Activated CD4-positive, alpha-beta T cell treated with anti-CD3 and anti-CD28 coated beads, Interleukin-2, amount 50 U/mL, for 16 hours (primary cell): ENCODE data around the gene S1PR5.

Experiments used
- DNase-seq: peaks from one replicate; pipeline ENCODE4 v3.0.0-alpha.2; 2020

The S1PR5 gene

GRCh38 chr19:10514211-10515145 lies 2.8 kb downstream of the S1PR5 start:
- peak; percentile 34 for DNase-seq

GRCh38 chr19:10513223-10513622 lies 4.0 kb downstream of the S1PR5 start:
- DNase-seq, result no peak

GRCh38 chr19:10510301-10510802 lies 6.9 kb downstream of the S1PR5 start:
- peak; percentile 55 for DNase-seq

GRCh38 chr19:10508707-10509106 lies 8.5 kb downstream of the S1PR5 start:
- peak; percentile 45 for DNase-seq

GRCh38 chr19:10508036-10508435 lies 9.2 kb downstream of the S1PR5 start:
- no peak for DNase-seq

- peak; percentile 86 for DNase-seq
Observed at GRCh38 chr19:10505583-10506229, 11.5 kb downstream of the S1PR5 start.

- DNase-seq, result peak; percentile 44
Observed at GRCh38 chr19:10503002-10503789, 14.1 kb downstream of the S1PR5 start, which contains the start of gene KEAP1. Gene KEAP1 (minus strand): TSS chr19:10503356. CDS start chr19:10500033, 3,323 bp downstream.

- DNase-seq, result peak; percentile 96
Observed at GRCh38 chr19:10502524-10503001, 14.7 kb downstream of the S1PR5 start.

- peak; percentile 57 for DNase-seq
Observed at GRCh38 chr19:10501971-10502523, 15.2 kb downstream of the S1PR5 start.

GRCh38 chr19:10500247-10500592 lies 17.0 kb downstream of the S1PR5 start:
- no peak for DNase-seq

- DNase-seq, result no peak
Observed at GRCh38 chr19:10499550-10500246, 17.5 kb downstream of the S1PR5 start.

GRCh38 chr19:10497371-10497770 lies 19.9 kb downstream of the S1PR5 start:
- DNase-seq, result no peak

- DNase-seq, result no peak
Observed at GRCh38 chr19:10491472-10492047, 25.7 kb downstream of the S1PR5 start.

- no peak for DNase-seq
Observed at GRCh38 chr19:10486551-10486950, 30.7 kb downstream of the S1PR5 start.

GRCh38 chr19:10478903-10479384 lies 38.3 kb downstream of the S1PR5 start:
- peak; percentile 87 for DNase-seq

- DNase-seq, result no peak
Observed at GRCh38 chr19:10478476-10478875, 38.8 kb downstream of the S1PR5 start.

GRCh38 chr19:10474962-10475451 lies 42.2 kb downstream of the S1PR5 start:
- DNase-seq, result no peak

- DNase-seq, result no peak
Observed at GRCh38 chr19:10473192-10473591, 44.1 kb downstream of the S1PR5 start.

- peak; percentile 34 for DNase-seq
Observed at GRCh38 chr19:10471909-10472308, 45.3 kb downstream of the S1PR5 start.

GRCh38 chr19:10468133-10468532 lies 49.1 kb downstream of the S1PR5 start:
- DNase-seq, result no peak

GRCh38 chr19:10467104-10467706 lies 50.0 kb downstream of the S1PR5 start:
- DNase-seq, result no peak
